AG04450 (cell line): ENCODE data around the gene MGRN1. TPM values are rescaled to one million over a fixed set of nuclear protein-coding genes. Genes with fewer than 3 reads are reported as not detected.

ENCODE experiments used
- CTCF ChIA-PET: fragments of 300-600, 350-600 bp; formaldehyde crosslinking; extraction: SDS; loops from one replicate; lab custom pipeline; 2022; ENCODE audit warnings: antibody characterized with exemption, inconsistent platforms; lab: Charles Lee
- POLR2A ChIA-PET: fragments of 350-600 bp; formaldehyde crosslinking; extraction: SDS; loops from one replicate; lab custom pipeline; 2021; ENCODE audit warnings: antibody characterized with exemption, inconsistent platforms; lab: Yijun Ruan, JAX
- DNase-seq: peaks from one replicate; pipeline ENCODE4 v3.0.0-alpha.2; 2011; ENCODE audit warnings: low read depth, low spot score
- H3K27ac ChIP-seq: one replicate; pipeline ENCODE4 v1.5.1; 2012; ENCODE audit warnings: low read depth, low read length, control low read depth
- H3K27me3 ChIP-seq: one replicate; pipeline ENCODE4 v1.6.0; 2012; ENCODE audit warnings: low read length; ENCODE audit not compliant: control insufficient read depth, insufficient read depth
- H3K4me3 ChIP-seq: 2 replicates; pipeline ENCODE4 v1.5.1; 2011; ENCODE audit warnings: mild to moderate bottlenecking, low read depth, low read length, control low read depth
- H3K9me3 ChIP-seq: 2 replicates; pipeline ENCODE4 v1.5.1; 2012; ENCODE audit warnings: low read length; ENCODE audit not compliant: control insufficient read depth, insufficient read depth
- polyA plus RNA-seq: library from polyadenylated mRNA; depleted of rRNA; stranded (reverse); fragments of >200 nt; gene quantifications from 2 replicates; pipeline ENCODE4 v1.2.3, GENCODE V29; 2011
- TF ChIP-seq, protein P1 (sequence below): IDR thresholded peaks from 2 replicates; pipeline ENCODE4 v1.5.1; 2011; ENCODE audit warnings: low read depth, low read length, control low read depth, inconsistent platforms

Gene MGRN1
- polyA plus RNA-seq, 1 experiment = 3.4 TPM

DNA sequence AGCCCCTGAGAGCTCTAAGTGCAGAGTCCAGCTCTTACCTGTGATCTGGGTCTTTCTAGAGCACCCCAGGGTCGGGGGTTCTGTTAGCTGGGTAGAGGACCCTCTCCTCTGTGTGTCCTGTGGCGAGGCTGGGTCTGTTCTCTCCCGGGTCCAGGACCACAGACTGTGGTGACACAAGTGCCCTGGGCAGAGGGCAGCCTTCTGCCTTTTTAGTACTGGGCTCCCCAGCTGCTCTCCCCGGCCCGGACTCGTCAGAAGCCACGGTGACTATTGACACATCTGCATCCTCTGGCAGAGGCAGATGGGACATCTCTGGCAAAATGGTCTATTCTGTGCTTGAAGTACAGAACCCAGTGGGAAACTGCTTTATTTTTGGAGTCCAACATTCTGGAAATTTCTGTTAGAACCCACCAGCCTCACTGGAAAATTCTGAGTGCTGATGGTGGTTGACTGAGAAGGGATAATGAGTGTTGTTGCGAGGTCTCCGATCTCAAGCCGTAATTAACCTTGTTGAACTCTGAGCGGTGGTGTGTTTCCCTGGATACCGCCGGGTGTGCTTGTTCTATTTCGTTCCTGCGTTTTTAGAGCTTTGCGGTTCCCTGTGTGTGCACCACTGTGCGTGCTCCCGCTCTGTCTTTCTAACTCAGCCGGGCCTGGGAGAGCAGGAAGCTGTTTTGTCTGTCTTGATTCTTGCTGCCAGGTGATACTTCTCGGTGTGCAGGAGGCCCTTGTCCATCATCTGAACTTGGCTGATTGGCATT lies 42.8 kb downstream of the MGRN1 start:
- no peak overlapping the region for H3K27ac ChIP-seq
- ChIA-PET POLR2A (no interaction called here), CTCF (interaction anchor here (1.1 kb wide), 1 partner anchor 17 kb away, joined by 3 read pairs; no protein-coding TSS in a partner anchor)
- DNase-seq = no peak
- no peaks in the 10 kb centered on the region for H3K27me3 ChIP-seq
- H3K4me3 ChIP-seq = no peak overlapping the region
- TF ChIP-seq, protein P1, sequence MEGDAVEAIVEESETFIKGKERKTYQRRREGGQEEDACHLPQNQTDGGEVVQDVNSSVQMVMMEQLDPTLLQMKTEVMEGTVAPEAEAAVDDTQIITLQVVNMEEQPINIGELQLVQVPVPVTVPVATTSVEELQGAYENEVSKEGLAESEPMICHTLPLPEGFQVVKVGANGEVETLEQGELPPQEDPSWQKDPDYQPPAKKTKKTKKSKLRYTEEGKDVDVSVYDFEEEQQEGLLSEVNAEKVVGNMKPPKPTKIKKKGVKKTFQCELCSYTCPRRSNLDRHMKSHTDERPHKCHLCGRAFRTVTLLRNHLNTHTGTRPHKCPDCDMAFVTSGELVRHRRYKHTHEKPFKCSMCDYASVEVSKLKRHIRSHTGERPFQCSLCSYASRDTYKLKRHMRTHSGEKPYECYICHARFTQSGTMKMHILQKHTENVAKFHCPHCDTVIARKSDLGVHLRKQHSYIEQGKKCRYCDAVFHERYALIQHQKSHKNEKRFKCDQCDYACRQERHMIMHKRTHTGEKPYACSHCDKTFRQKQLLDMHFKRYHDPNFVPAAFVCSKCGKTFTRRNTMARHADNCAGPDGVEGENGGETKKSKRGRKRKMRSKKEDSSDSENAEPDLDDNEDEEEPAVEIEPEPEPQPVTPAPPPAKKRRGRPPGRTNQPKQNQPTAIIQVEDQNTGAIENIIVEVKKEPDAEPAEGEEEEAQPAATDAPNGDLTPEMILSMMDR = no peak
- no peaks in the 10 kb centered on the region; the same call in 1 of the 2 replicates for H3K9me3 ChIP-seq

DNA sequence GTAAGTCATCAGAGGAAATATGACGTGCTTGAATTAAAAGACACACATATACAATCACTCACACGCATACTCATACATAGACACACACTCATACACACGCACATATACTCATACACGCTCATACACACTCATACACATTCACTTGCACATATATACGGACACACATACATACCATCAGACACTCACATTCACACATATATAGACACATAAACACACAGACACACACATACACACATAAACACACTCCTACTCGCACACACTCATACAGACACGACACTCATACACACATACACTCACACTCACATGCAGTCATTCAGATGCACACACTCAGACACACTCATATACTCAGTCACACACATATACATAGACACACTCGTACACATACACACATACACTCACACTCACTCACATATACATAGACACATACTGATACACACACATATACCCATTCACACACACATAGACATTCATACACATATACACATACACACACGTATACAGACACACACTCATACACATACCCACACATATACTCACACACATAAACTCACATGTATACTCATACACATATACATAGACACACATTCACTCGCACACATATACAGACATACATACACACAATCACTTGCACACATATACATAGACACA lies 43.8 kb downstream of the MGRN1 start:
- no peak overlapping the region for H3K4me3 ChIP-seq
- ChIA-PET POLR2A (no interaction called here), CTCF (no interaction called here)
- no peaks in the 10 kb centered on the region; the same call in 1 of the 2 replicates for H3K9me3 ChIP-seq
- TF ChIP-seq, protein P1 = no peak
- H3K27ac ChIP-seq = no peak overlapping the region
- no peak for DNase-seq
- no peaks in the 10 kb centered on the region for H3K27me3 ChIP-seq

DNA sequence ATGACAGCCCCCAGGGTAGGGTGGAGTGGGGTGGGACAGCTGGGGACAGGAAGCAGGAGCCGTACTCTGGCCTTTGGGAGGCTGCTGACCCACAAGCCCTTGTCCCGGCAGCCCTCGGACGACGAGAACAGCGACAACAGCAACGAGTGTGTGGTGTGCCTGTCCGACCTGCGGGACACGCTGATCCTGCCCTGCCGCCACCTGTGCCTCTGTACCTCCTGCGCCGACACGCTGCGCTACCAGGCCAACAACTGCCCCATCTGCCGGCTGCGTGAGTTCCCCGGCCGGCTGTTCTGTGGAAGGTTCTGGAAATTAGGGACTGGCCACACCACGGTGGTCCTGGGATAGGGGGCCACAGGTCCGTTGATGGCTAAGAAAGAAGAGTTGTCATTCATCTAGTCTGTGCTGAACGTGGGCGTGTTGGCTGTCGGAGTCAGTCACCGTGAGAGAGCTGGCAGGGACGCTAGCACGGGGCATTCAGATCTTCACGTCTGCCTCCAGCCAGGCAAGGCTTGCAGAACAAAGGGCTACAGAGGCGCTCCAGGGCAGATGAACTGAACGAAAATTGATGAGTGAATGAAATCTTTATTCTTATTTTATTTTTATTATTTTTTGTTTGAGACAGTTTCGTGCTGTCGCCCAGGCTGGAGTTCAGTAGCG lies 48.9 kb downstream of the MGRN1 start:
- POLR2A ChIA-PET = no interaction called here
- CTCF ChIA-PET = no interaction called here
- Histone ChIP-seq H3K4me3 (no peak overlapping the region), H3K27ac (no peak overlapping the region), H3K27me3 (no peaks in the 10 kb centered on the region), H3K9me3 (no peaks in the 10 kb centered on the region; the same call in 1 of the 2 replicates)
- no peak for DNase-seq
- TF ChIP-seq, protein P1 = no peak

DNA sequence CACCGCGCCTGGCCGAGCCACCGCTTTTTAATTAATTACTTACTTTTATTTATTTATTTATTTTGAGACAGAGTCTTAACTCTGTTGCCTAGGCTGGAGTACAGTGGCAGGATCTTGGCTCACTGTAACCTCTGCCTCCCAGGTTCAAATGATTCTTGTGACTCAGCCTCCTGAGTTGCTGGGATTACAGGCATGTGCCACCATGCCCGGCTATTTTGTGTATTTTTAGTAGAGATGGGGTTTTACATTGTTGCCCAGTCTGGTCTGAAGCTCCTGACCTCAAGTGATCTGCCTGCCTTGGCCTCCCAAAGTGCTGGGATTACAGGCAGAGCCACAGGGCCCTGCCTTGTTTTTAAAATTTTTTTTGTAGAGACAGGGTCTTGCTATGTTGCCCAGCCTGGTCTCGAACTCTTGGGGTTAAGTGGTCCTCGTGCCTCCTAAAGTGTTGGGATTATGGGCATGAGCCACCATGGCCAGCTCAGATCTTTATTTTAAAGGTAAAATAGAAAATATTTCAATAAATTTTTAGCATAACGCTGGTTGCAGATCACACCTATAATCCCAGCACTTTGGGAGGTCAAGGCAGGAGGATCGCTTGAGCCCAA lies 50.4 kb downstream of the MGRN1 start:
- Histone ChIP-seq H3K27ac (no peak overlapping the region), H3K9me3 (no peaks in the 10 kb centered on the region; the same call in 1 of the 2 replicates), H3K4me3 (no peak overlapping the region), H3K27me3 (no peaks in the 10 kb centered on the region)
- TF ChIP-seq, protein P1 = no peak
- DNase-seq = no peak
- CTCF ChIA-PET = no interaction called here
- POLR2A ChIA-PET = no interaction called here
